A549 treated with Mapracorat at 1 μM for 4 hours (cell line): ENCODE measurements around the gene RNASE2. TPM values are rescaled to one million over a fixed set of nuclear protein-coding genes. Genes with fewer than 3 reads are reported as not detected.

ENCODE experiments used
- total RNA-seq: library from RNA; stranded (reverse); fragments of 200-300 nt; extraction: Qiagen RNA extraction; gene quantifications from 5 replicates; pipeline ENCODE4 v1.2.3, GENCODE V29; 2022

Gene RNASE2
- not detected in 5 replicates for total RNA-seq

DNA sequence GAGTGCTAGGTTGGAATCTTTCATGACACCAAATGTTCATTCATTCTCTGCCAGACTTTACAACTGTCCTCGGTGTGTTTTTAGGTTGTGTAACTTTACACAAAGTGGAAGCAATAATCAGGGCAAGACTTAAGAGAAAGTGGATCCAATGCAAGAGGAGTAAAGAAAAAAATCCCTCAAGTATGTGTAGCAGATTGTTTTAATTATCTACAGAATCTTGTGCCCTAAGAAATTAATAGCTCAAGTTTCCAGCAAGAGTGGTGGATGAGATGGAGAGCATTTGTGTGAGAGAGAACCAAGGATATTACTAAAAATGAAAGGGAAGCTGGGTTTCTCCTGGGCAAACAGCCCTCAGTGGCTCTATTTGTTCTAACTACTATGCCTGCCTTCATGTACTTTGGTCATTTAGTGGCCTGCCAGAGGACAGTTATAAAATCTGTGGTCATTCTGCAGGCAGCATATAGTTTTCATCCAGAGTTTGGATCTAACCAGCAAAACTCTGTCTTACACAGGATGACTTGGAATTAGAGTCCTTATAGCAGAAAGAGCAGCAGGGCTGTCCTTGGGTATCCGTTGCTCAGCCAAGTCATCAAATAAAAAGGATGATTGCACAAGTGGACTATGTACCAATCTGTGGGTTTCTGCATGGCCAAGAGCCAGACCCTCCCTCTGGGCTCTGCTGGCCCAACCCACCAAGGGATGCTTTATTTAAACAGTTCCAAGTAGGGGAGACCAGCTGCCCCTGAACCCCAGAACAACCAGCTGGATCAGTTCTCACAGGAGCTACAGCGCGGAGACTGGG lies at the start of gene RNASE2:
RNASE2 (plus strand) TSS at position 752 of the 802 bp plus-strand sequence. CDS start 285 bp downstream, outside the sequence.

GRCh38 chr14:20989787-20990600 lies 34.7 kb downstream of the RNASE2 start, which contains the start of gene METTL17:
Gene METTL17 (plus strand): TSS chr14:20989980. CDS start chr14:20990003, 23 bp downstream.

GRCh38 chr14:20998674-20999366 lies 43.5 kb downstream of the RNASE2 start, which contains the start of gene SLC39A2:
Gene SLC39A2 (plus strand): TSS chr14:20999293. CDS start chr14:20999447, 154 bp downstream.

Other genes with a start within 250 kb of the RNASE2 start
- gene EDDM3A, start 209.6 kb upstream of the RNASE2 start, total RNA-seq, result not detected in 5 replicates
- not detected in 5 replicates for gene EDDM3B, start 187.1 kb upstream of the RNASE2 start, total RNA-seq
- not detected in 5 replicates for gene RNASE6, start 174.2 kb upstream of the RNASE2 start, total RNA-seq
- gene RNASE1, start 152.6 kb upstream of the RNASE2 start, total RNA-seq, result not detected in 5 replicates
- gene RNASE3, start 64.1 kb upstream of the RNASE2 start, total RNA-seq, result not detected in 5 replicates
- gene METTL17, start 34.5 kb downstream of the RNASE2 start, total RNA-seq, result 69.9 to 81.0 TPM (median 74.6 TPM) in 5 replicates
- 0.17 TPM in 1 of 5 replicates, not detected in the others for gene SLC39A2, start 43.8 kb downstream of the RNASE2 start, total RNA-seq
- 2.2 to 3.9 TPM (median 2.7 TPM) in 5 replicates for gene NDRG2, start 69.6 kb downstream of the RNASE2 start, total RNA-seq
- gene TPPP2, start 74.7 kb downstream of the RNASE2 start, total RNA-seq, result not detected in 5 replicates
- not detected in 5 replicates for gene RNASE13, start 79.3 kb downstream of the RNASE2 start, total RNA-seq
- not detected in 5 replicates for gene RNASE7, start 86.9 kb downstream of the RNASE2 start, total RNA-seq
- gene RNASE8, start 102.3 kb downstream of the RNASE2 start, total RNA-seq, result not detected in 5 replicates
- 7.1 to 11.5 TPM (median 9.5 TPM) in 5 replicates for gene ARHGEF40, start 114.8 kb downstream of the RNASE2 start, total RNA-seq
- gene ZNF219, start 143.2 kb downstream of the RNASE2 start, total RNA-seq, result 19.4 to 32.5 TPM (median 31.9 TPM) in 5 replicates
- gene TMEM253, start 145.6 kb downstream of the RNASE2 start, total RNA-seq, result 0.64 to 1.1 TPM (median 0.76 TPM) in 5 replicates
- not detected in 5 replicates for gene OR5AU1, start 200.6 kb downstream of the RNASE2 start, total RNA-seq